Neutrophil (primary cell): ENCODE measurements around the gene IRS1.

Experiments used
- H3K27ac ChIP-seq: fragments of 200-600 bp; sonication (generic); 2 replicates; pipeline ENCODE4 v1.5.1; 2016; ENCODE audit warnings: mild to moderate bottlenecking, moderate library complexity
- H3K27me3 ChIP-seq: fragments of 200-600 bp; sonication (generic); 2 replicates; pipeline ENCODE4 v1.6.0; 2016; ENCODE audit warnings: mild to moderate bottlenecking
- H3K36me3 ChIP-seq: fragments of 200-600 bp; sonication (generic); 2 replicates; pipeline ENCODE4 v1.5.1; 2017
- H3K4me1 ChIP-seq, 2 experiments: fragments of 200-600 bp in 1 of 2; sonication (generic) in 1 of 2; 1 replicate in 1 of 2; 2 replicates in 1 of 2; pipeline versions ENCODE4 v1.5.1 to v1.6.1; 2013 to 2016; ENCODE audit warnings: low read depth in 1 of 2, low read length in 1 of 2, mild to moderate bottlenecking in 1 of 2, moderate library complexity in 1 of 2; ENCODE audit not compliant: control insufficient read depth in 1 of 2, insufficient read depth in 1 of 2
- H3K4me3 ChIP-seq, 2 experiments: fragments of 200-600 bp in 1 of 2; sonication (generic) in 1 of 2; 1 replicate in 1 of 2; 2 replicates in 1 of 2; pipeline ENCODE4 v1.5.1; 2013 to 2016; ENCODE audit warnings: low read depth in 1 of 2, low read length in 1 of 2, mild to moderate bottlenecking in 1 of 2, moderate library complexity in 1 of 2
- H3K9me3 ChIP-seq: fragments of 200-600 bp; sonication (generic); 2 replicates; pipeline ENCODE4 v1.5.1; 2016
- TF ChIP-seq, protein P1 (sequence below): fragments of 200-600 bp; sonication (generic); IDR thresholded peaks from 2 replicates; pipeline ENCODE4 v1.5.1; 2016; ENCODE audit warnings: antibody characterized with exemption

Gene IRS1

DNA sequence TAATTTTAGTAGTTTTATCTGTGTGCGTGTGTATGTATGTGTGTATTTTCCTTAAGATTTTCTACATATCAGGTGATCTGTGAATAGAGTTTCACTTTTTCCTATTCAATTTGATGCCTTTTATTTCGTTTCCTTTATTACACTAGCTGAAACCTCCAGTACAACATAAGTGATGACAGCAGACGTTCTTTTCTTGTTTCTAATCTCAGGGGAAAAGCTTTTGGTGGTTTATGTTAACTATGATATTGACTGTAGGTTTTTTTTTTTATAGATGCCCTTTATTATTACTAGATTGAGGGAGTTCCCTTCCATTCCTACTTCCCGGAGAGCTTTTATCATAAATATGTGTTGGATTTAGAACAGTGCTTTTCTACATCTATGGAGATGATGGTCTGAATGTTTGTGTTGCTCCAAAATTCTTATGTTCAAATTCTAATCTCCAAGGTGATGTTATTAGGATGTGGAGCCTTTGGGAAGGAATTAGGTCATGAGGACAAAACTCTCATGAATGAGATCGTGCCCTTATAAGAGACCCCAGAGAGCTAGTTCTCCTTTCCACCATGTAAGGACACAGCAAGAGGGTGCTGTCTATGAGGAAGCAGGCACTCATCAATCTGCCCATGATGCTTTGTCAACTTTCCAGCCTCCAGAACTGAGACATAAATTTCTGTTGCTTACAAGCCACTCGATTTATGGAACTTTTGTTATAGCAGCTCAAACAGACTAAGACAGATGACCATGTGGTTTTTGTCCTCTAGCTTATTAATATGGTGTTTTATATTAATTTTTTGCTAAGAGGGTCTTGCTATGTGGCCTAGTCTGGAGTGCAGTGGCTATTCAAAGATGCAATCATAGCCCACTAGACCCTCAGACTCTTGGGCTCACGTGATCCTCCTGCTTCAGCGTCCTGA lies 30.4 kb upstream of the IRS1 start:
- H3K27ac ChIP-seq, result no peak overlapping the region
- no peaks in the 10 kb centered on the region for H3K36me3 ChIP-seq
- peaks cover under 1% of the 10 kb centered on the region in 2 experiments for H3K4me1 ChIP-seq
- H3K4me3 ChIP-seq, result no peak overlapping the region
- no peaks in the 10 kb centered on the region for H3K27me3 ChIP-seq
- no peaks in the 10 kb centered on the region for H3K9me3 ChIP-seq
- TF ChIP-seq, protein P1, sequence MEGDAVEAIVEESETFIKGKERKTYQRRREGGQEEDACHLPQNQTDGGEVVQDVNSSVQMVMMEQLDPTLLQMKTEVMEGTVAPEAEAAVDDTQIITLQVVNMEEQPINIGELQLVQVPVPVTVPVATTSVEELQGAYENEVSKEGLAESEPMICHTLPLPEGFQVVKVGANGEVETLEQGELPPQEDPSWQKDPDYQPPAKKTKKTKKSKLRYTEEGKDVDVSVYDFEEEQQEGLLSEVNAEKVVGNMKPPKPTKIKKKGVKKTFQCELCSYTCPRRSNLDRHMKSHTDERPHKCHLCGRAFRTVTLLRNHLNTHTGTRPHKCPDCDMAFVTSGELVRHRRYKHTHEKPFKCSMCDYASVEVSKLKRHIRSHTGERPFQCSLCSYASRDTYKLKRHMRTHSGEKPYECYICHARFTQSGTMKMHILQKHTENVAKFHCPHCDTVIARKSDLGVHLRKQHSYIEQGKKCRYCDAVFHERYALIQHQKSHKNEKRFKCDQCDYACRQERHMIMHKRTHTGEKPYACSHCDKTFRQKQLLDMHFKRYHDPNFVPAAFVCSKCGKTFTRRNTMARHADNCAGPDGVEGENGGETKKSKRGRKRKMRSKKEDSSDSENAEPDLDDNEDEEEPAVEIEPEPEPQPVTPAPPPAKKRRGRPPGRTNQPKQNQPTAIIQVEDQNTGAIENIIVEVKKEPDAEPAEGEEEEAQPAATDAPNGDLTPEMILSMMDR, result no peak

DNA sequence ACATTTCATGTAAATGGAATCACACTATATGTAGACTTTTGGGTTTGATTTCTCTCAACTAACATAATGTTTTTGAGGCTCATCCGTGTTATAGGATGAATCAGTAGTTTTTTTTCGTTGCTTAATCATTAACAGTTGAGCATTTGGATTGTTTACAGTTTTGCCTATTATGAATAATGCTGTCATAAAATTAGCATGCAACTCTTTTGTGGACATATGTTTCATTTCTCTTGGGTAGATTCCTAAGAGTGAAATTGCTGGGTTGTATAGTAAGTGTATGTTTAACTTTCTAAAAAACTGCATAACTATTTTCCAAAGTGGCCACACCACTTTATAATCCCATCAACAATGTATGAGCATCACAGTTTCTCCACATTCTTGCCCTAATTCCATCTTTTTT lies 28.6 kb upstream of the IRS1 start:
- no peaks in the 10 kb centered on the region for H3K4me1 ChIP-seq
- H3K27me3 ChIP-seq, result peaks cover 8% of the 10 kb centered on the region
- TF ChIP-seq, protein P1, result no peak
- no peaks in the 10 kb centered on the region for H3K9me3 ChIP-seq
- H3K27ac ChIP-seq, result no peak overlapping the region
- H3K36me3 ChIP-seq, result no peaks in the 10 kb centered on the region
- no peak overlapping the region for H3K4me3 ChIP-seq

DNA sequence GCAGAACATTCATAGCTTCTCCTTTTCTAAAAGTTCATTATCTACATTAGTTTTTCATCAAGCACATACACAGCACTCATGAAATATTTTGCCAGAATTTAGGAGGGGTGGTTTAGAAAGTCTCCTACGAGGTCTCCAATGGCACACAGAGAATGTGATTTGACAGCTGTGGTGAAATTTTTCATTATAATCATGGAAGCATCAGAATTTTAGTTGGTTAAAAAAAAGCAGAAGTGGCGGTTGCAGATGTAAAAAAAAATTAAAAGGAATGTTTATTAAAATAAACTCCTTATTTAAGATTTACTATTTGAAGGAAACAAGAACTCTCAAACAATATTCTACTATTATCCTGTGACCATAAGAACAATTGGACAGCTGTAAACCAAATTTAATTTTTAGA lies 25.4 kb upstream of the IRS1 start:
- Histone ChIP-seq H3K36me3 (no peaks in the 10 kb centered on the region), H3K9me3 (no peaks in the 10 kb centered on the region), H3K27ac (no peak overlapping the region), H3K4me3 (no peak overlapping the region), H3K4me1 (no peaks in the 10 kb centered on the region), H3K27me3 (peaks cover 8% of the 10 kb centered on the region)
- TF ChIP-seq, protein P1, result no peak

DNA sequence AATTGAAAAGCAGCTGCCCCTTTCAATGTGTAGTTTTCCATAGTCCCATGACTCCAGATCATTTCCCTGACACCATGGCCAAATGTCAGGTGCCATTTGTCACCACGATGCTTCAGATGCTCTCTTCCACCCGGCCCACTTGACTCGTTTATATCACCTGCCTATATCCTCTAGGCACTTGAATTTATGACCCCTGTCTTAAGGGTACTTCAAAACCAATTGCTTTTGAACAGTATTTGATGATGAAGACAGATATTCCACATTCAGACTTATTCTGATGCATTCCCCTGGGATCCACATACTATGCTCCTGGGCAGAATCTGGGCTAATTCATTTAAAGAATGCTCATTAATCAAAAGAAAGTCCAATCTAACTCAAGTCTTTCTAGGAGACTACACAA lies 19.3 kb upstream of the IRS1 start:
- TF ChIP-seq, protein P1, result no peak
- Histone ChIP-seq H3K27ac (no peak overlapping the region), H3K4me1 (no peaks in the 10 kb centered on the region), H3K4me3 (no peak overlapping the region), H3K27me3 (peaks cover 22% of the 10 kb centered on the region), H3K36me3 (no peaks in the 10 kb centered on the region), H3K9me3 (no peaks in the 10 kb centered on the region)

DNA sequence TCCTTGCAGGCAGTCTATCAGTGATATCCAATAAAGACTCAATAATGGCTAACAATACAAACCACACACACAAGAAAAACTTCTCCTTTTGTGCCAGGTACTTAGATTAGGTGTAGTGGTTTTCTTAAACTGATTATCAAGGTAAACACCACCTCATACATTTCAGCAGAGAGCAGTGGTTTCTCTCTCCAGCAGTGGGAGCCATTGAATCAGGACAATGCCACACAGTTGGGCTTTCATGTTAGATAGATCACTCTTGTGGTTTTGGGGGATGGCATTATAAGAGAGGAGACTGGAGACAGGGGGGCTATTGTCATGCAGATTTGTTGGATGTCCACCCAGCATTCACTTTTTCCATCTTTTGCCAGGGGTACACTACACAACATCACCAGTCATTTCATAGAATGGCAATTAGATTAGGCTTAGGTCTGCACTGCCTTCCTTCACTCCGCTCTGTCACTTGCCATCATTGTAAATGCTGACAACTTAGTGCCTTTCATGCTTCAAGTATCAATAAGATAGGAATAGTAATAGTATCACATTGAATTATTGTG lies 13.6 kb upstream of the IRS1 start:
- H3K4me3 ChIP-seq, result no peak overlapping the region
- no peaks in the 10 kb centered on the region for H3K9me3 ChIP-seq
- no peak overlapping the region for H3K27ac ChIP-seq
- TF ChIP-seq, protein P1, result no peak
- no peaks in the 10 kb centered on the region for H3K36me3 ChIP-seq
- H3K4me1 ChIP-seq, result no peaks in the 10 kb centered on the region
- peaks cover 46% of the 10 kb centered on the region for H3K27me3 ChIP-seq
